Cardiac muscle cell (in vitro differentiated cells and primary cell): ENCODE data around the gene SOX4. TPM values are rescaled to one million over a fixed set of nuclear protein-coding genes. Genes with fewer than 3 reads are reported as not detected.

ENCODE experiments used
- DNase-seq, 2 donors: peaks; one replicate each; pipeline versions ENCODE4 v3.0.0 to v3.0.0-alpha.2; 2010 to 2017; ENCODE audit warnings: low read depth in 1 of 2, low spot score in 1 of 2
- H3K27ac ChIP-seq: fragments of 200-600 bp; sonication (generic); 2 replicates; pipeline ENCODE4 v1.5.1; 2016
- H3K27me3 ChIP-seq: fragments of 200-600 bp; sonication (generic); 2 replicates; pipeline ENCODE4 v1.6.0; 2016; ENCODE audit warnings: control low read depth
- H3K36me3 ChIP-seq: fragments of 200-600 bp; sonication (generic); 2 replicates; pipeline ENCODE4 v1.5.1; 2016; ENCODE audit warnings: control low read depth
- H3K4me1 ChIP-seq: fragments of 200-600 bp; sonication (generic); 2 replicates; pipeline ENCODE4 v1.8.1; 2017; ENCODE audit warnings: low read depth, mild to moderate bottlenecking, mixed run types
- H3K4me3 ChIP-seq: fragments of 200-600 bp; sonication (generic); 2 replicates; pipeline ENCODE4 v1.5.1; 2016; ENCODE audit warnings: mild to moderate bottlenecking
- H3K9me3 ChIP-seq: fragments of 200-600 bp; sonication (generic); 2 replicates; pipeline ENCODE4 v1.5.1; 2017; ENCODE audit warnings: low read depth, mild to moderate bottlenecking, control low read depth
- polyA plus RNA-seq: library from polyadenylated mRNA; unstranded; fragments of >200 nt; fragmentation: Nextera tagmentation; extraction: Ambion mirVana; gene quantifications from 2 replicates; pipeline ENCODE4 v1.2.1, GENCODE V29; 2016
- total RNA-seq: library from RNA; depleted of rRNA; stranded (reverse); fragments of >200 nt; gene quantifications from 2 replicates; pipeline ENCODE4 v1.2.3, GENCODE V29; 2016
- TF ChIP-seq, protein P1 (sequence below): IDR thresholded peaks from 2 replicates; pipeline ENCODE4 v1.5.1; 2012; ENCODE audit warnings: low read depth, mild to moderate bottlenecking, low read length

Gene SOX4
- total and polyA plus RNA-seq, 2 experiments from 2014 or later: 29.9 to 60.6 TPM

DNA sequence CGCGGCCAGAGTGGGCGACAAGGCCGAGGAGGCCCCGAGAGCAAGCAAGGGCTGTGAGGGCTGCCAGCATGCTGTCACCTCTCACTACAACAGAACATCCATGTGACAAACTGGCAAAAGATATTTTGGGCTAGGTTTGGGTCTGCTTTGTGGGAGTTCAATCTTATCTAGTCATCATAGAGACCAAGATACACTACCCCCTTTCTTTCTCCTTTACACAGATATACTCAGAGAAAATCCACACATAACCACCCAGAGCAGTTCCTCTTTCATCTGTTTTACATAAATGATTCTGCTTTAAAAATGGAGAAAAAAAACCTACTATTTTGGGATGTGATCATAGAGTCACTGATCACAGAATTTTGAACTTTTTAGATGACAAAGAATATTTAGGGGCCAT lies 16.8 kb downstream of the SOX4 start:
- TF ChIP-seq, protein P1, sequence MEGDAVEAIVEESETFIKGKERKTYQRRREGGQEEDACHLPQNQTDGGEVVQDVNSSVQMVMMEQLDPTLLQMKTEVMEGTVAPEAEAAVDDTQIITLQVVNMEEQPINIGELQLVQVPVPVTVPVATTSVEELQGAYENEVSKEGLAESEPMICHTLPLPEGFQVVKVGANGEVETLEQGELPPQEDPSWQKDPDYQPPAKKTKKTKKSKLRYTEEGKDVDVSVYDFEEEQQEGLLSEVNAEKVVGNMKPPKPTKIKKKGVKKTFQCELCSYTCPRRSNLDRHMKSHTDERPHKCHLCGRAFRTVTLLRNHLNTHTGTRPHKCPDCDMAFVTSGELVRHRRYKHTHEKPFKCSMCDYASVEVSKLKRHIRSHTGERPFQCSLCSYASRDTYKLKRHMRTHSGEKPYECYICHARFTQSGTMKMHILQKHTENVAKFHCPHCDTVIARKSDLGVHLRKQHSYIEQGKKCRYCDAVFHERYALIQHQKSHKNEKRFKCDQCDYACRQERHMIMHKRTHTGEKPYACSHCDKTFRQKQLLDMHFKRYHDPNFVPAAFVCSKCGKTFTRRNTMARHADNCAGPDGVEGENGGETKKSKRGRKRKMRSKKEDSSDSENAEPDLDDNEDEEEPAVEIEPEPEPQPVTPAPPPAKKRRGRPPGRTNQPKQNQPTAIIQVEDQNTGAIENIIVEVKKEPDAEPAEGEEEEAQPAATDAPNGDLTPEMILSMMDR: no peak
- Histone ChIP-seq H3K27me3 (no peaks in the 10 kb centered on the region), H3K4me1 (no peaks in the 10 kb centered on the region), H3K9me3 (no peaks in the 10 kb centered on the region), H3K4me3 (no peak overlapping the region), H3K36me3 (no peaks in the 10 kb centered on the region), H3K27ac (no peak overlapping the region)
- DNase-seq: no peak

DNA sequence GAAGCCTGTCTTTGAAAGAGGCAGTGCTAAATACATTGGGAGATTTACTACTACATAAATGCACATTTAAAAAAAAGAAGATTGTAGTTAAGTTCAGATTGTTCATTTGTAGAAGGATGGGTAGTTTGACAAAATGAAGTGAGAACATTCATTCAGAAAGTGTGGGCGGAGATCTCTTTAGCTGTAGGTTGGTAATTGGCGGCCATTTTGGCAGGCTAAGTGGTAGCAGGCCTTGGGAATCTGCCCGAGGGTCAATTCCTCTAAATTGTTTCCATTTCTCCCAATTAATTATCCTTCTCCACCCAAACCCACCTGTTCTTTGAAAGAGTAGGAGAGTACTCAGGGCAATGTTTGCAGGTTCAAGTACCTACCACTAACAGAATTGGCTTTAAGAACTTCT lies 17.9 kb downstream of the SOX4 start:
- TF ChIP-seq, protein P1: no peak
- Histone ChIP-seq H3K9me3 (no peaks in the 10 kb centered on the region), H3K36me3 (no peaks in the 10 kb centered on the region), H3K27me3 (no peaks in the 10 kb centered on the region), H3K27ac (no peak overlapping the region), H3K4me1 (no peaks in the 10 kb centered on the region), H3K4me3 (no peak overlapping the region)
- no peak for DNase-seq

DNA sequence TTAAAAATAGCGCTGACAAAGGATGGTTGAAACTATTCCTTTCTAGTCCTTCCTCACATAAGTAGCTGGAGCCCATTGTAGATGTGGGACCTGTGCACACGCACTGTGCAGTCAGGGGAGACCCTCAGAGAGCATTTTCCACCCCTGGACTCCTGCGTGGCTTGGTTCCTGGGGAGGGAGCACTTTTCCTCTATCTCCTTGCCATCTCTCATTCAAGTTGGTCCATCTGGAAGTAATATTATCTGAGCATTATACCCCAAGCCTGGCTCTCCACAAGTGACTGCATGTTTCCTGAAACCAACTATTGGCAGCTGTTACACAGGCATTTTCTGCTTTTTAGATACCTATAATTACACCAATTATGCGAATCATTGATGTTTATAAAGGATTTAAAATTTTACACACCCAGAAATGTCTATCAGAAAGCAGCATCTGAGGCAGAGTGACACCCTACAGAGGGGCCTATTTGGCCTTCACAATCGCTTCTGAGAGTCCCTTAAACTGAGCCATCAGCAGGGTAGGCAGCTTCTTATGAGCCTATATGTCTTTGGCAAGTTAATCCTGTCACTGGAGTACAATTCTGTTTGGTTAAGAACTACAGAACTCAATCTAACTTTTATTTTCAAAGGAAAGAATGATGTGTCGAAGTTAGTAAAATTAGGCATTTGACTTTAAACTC lies 18.7 kb downstream of the SOX4 start:
- Histone ChIP-seq H3K4me3 (no peak overlapping the region), H3K27ac (no peak overlapping the region), H3K4me1 (no peaks in the 10 kb centered on the region), H3K9me3 (no peaks in the 10 kb centered on the region), H3K36me3 (no peaks in the 10 kb centered on the region), H3K27me3 (no peaks in the 10 kb centered on the region)
- no peak for DNase-seq
- TF ChIP-seq, protein P1: no peak

DNA sequence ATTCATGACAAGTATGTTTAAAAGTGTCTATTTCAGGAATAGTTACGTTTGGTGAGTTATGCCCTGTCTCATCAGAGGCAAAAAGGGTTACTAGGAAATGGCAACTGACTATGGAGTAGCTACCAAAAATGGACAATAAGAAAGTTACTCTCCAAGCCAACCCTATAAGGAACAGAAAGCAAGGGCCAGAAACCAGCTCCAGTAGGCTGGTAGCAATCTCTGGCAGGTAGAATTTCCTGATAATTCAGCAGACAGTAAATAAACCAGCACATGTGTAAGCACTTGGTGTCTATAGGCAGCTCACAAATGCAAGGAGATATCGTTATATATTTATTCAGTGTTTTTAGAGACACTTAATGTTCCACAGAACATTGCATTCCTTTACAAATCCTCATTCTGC lies 20.3 kb downstream of the SOX4 start:
- Histone ChIP-seq H3K9me3 (no peaks in the 10 kb centered on the region), H3K27me3 (no peaks in the 10 kb centered on the region), H3K36me3 (no peaks in the 10 kb centered on the region), H3K4me1 (no peaks in the 10 kb centered on the region), H3K27ac (no peak overlapping the region), H3K4me3 (no peak overlapping the region)
- no peak for DNase-seq
- TF ChIP-seq, protein P1: no peak

DNA sequence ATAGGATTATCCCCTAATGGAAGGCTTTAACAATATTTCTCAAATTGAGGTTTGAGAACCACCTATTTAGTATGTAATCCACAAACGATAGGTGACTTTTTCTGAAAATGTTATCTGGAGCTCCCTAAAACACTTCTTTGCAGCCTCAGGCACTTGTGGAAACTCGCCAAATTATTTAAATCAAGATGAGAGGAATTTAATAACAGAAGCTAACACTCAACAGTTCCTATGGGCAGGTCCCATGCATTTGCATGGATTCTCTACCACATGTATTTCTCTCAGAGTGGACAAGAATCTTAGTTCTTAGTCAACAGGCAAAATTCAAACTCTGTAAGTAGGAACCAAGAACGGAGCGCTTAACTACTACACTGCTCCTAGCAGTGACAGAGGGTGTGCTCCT lies 20.7 kb downstream of the SOX4 start:
- Histone ChIP-seq H3K4me1 (no peaks in the 10 kb centered on the region), H3K4me3 (no peak overlapping the region), H3K9me3 (no peaks in the 10 kb centered on the region), H3K36me3 (no peaks in the 10 kb centered on the region), H3K27ac (no peak overlapping the region), H3K27me3 (no peaks in the 10 kb centered on the region)
- DNase-seq: no peak
- TF ChIP-seq, protein P1: no peak
